Fibroblast of lung (primary cell): ENCODE measurements around the gene NRG2.

Experiments used
- CTCF ChIP-seq, 2 donors: IDR thresholded peaks in 1 of 2; conservative IDR thresholded peaks in 1 of 2; 1 replicate in 1 of 2; 2 replicates in 1 of 2; pipeline ENCODE4 v1.5.1; 2011 to 2012; ENCODE audit warnings: low read length in 2 of 2, control low read depth in 1 of 2, inconsistent platforms in 1 of 2, low read depth in 1 of 2, mild to moderate bottlenecking in 1 of 2
- EZH2 ChIP-seq: IDR thresholded peaks from 2 replicates; pipeline ENCODE4 v1.5.1; 2012; ENCODE audit warnings: low read length, control low read depth, mild to moderate bottlenecking; ENCODE audit errors: missing control alignments

- TF ChIP-seq EZH2 (no peak), CTCF (conservative IDR thresholded peaks at IDR 0.05 in 1 of 2, IDR thresholded peaks at IDR 0.05 in 1 of 2; ENCODE audit: low read depth in 1 of 2, low read length in 2 of 2) (no peak)
Observed at GRCh38 chr5:139884734-139885133, 158.4 kb downstream of the NRG2 start.
